Measurements from ENCODE around the gene C5orf58.

Gene C5orf58

GRCh38 chr5:170252109-170252508 is 19.3 kb downstream of the C5orf58 start:
- no peak for DNase-seq (ENCODE audit: low read depth)
- H3K4me3 ChIP-seq (ENCODE audit: low read depth, low read length) = no peak overlapping the region
- TF ChIP-seq MYC (IDR thresholded peaks at IDR 0.05; ENCODE audit: low read depth, low read length) = no peak
- no peak for TF ChIP-seq CTCF (IDR thresholded peaks at IDR 0.05; ENCODE audit: low read depth, low read length)
- no peak for TF ChIP-seq POLR2A (IDR thresholded peaks at IDR 0.05; ENCODE audit: extremely low read depth, insufficient read length)
- no peak for TF ChIP-seq MAX (IDR thresholded peaks at IDR 0.05; ENCODE audit: low read depth, low read length)

DNA sequence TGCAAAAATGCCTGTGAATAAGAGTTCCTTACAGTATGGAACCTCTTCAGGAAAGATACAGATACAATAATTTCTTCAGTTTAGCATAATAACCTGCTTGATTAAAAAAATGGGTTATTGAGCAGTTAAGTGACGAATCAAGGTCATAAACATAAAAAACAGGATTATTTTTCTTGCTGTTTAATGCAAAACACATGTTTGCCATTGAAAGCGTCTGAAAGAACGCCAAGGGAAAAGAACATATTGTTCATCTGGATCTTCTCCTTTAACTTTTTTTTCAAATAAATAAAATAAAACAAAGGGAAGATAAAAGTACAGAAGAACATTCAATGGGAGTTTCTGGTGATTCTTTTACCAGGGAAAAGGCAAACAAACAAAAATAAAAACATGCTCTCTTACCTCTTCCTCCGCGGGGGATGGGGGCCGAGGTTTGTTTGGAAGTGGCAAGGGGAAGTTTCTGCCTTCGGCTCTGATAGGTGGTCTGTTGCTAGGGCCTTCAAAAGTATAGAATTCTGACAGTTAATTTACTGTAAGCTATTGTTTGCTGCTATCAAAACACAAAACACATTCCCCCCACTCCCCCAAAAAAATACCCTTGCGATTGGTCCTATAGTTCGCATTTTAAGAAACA is 20.1 kb downstream of the C5orf58 start:
- no peak for DNase-seq (ENCODE audit: low read depth)

GRCh38 chr5:170254056-170254455 is 21.3 kb downstream of the C5orf58 start:
- H3K4me3 ChIP-seq (ENCODE audit: low read depth, low read length) = no peak overlapping the region
- no peak for DNase-seq (ENCODE audit: low read depth)
- TF ChIP-seq MAX (IDR thresholded peaks at IDR 0.05; ENCODE audit: low read depth, low read length) = no peak
- no peak for TF ChIP-seq CTCF (IDR thresholded peaks at IDR 0.05; ENCODE audit: low read depth, low read length)
- no peak for TF ChIP-seq POLR2A (IDR thresholded peaks at IDR 0.05; ENCODE audit: extremely low read depth, insufficient read length)
- TF ChIP-seq MYC (IDR thresholded peaks at IDR 0.05; ENCODE audit: low read depth, low read length) = no peak

More for the DNA sequence above, 20.1 kb downstream of the C5orf58 start:
- no peak overlapping the region for H3K4me3 ChIP-seq (ENCODE audit: low read depth, low read length)
- TF ChIP-seq CTCF (IDR thresholded peaks at IDR 0.05; ENCODE audit: low read depth, low read length) = no peak
- no peak for TF ChIP-seq MAX (IDR thresholded peaks at IDR 0.05; ENCODE audit: low read depth, low read length)
- TF ChIP-seq MYC (IDR thresholded peaks at IDR 0.05; ENCODE audit: low read depth, low read length) = no peak
- TF ChIP-seq POLR2A (IDR thresholded peaks at IDR 0.05; ENCODE audit: extremely low read depth, insufficient read length) = no peak

GRCh38 chr5:170256571-170256970 is 23.8 kb downstream of the C5orf58 start:
- TF ChIP-seq MAX (IDR thresholded peaks at IDR 0.05; ENCODE audit: low read depth, low read length) (no peak), POLR2A (IDR thresholded peaks at IDR 0.05; ENCODE audit: extremely low read depth, insufficient read length) (no peak), MYC (IDR thresholded peaks at IDR 0.05; ENCODE audit: low read depth, low read length) (no peak), CTCF (IDR thresholded peaks at IDR 0.05; ENCODE audit: low read depth, low read length) (no peak)
- no peak for DNase-seq (ENCODE audit: low read depth)
- H3K4me3 ChIP-seq (ENCODE audit: low read depth, low read length) = no peak overlapping the region

DNA sequence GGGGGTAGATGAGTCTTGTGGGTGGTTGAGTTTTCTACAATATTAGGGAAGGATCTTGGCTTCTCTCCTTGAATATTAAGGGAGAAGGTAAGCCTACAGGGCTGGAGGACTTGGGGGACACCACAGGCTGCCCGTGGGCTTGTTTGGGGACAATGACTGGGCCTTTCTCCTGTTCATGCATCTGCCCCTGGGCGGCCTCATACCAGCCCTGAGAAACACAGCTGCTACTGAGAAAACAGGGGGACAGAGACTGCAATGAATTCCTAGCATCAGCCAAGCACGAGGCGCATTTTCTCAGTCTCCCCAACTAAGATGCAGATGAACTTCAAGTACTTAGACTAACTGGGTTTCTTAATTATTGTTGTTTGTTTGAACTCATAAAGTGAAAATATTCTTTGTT is 24.6 kb downstream of the C5orf58 start:
- H3K4me3 ChIP-seq (ENCODE audit: low read depth, low read length) = no peak overlapping the region
- TF ChIP-seq MAX (IDR thresholded peaks at IDR 0.05; ENCODE audit: low read depth, low read length) (no peak), CTCF (IDR thresholded peaks at IDR 0.05; ENCODE audit: low read depth, low read length) (no peak), MYC (IDR thresholded peaks at IDR 0.05; ENCODE audit: low read depth, low read length) (no peak), POLR2A (IDR thresholded peaks at IDR 0.05; ENCODE audit: extremely low read depth, insufficient read length) (no peak)
- no peak for DNase-seq (ENCODE audit: low read depth)

Data from NB4 (cell line).